PFSK-1 (cell line): Measurements from ENCODE around the gene POLR2F.

Experiments
- POLR2AphosphoS5 ChIP-seq: IDR thresholded peaks from 2 replicates; pipeline ENCODE4 v1.6.1; 2012; ENCODE audit warnings: low read depth, mild to moderate bottlenecking, control low read depth, low read length, moderate library complexity
- SIN3A ChIP-seq: IDR thresholded peaks from 2 replicates; pipeline ENCODE4 v1.6.1; 2012; ENCODE audit warnings: mild to moderate bottlenecking, low read length, moderate library complexity, borderline replicate concordance; ENCODE audit not compliant: insufficient read depth
- TAF1 ChIP-seq: IDR thresholded peaks from 2 replicates; pipeline ENCODE4 v1.6.1; 2012; ENCODE audit warnings: low read length, control low read depth, borderline replicate concordance; ENCODE audit not compliant: insufficient read depth

GRCh38 chr22:37990862-37991261 lies 37.4 kb downstream of the POLR2F start:
- TF ChIP-seq SIN3A (no peak), TAF1 (no peak), POLR2AphosphoS5 (no peak)
